CD14-positive monocyte (primary cell): Measurements from ENCODE around the gene CNOT4. TPM values are rescaled to one million over a fixed set of nuclear protein-coding genes. Genes with fewer than 3 reads are reported as not detected.

Experiments
- DNase-seq, 3 donors: peaks; one replicate each; pipeline ENCODE4 v3.0.0-alpha.2; 2011 to 2022
- H2AFZ ChIP-seq: 2 replicates; pipeline ENCODE4 v1.6.0; 2012; ENCODE audit warnings: mild to moderate bottlenecking, low read depth, low read length, inconsistent platforms; ENCODE audit not compliant: insufficient read depth, poor library complexity, severe bottlenecking
- H3K27ac ChIP-seq, 2 donors: 1 replicate in 1 of 2; 2 replicates in 1 of 2; pipeline ENCODE4 v1.5.1; 2012 to 2013; ENCODE audit warnings: low read length in 2 of 2, control low read depth in 1 of 2, inconsistent platforms in 1 of 2, low read depth in 1 of 2, mild to moderate bottlenecking in 1 of 2
- H3K27me3 ChIP-seq, 2 donors: one replicate each; pipeline versions ENCODE4 v1.6.0 to v1.6.1; 2011 to 2013; ENCODE audit warnings: low read length in 2 of 2; ENCODE audit not compliant: control insufficient read depth in 2 of 2, insufficient read depth in 2 of 2
- H3K36me3 ChIP-seq, 2 donors: replicated peaks in 1 of 2; 1 replicate in 1 of 2; 2 replicates in 1 of 2; pipeline versions ENCODE4 v1.5.1 to v1.6.1; 2012 to 2013; ENCODE audit warnings: low read length in 2 of 2, control low read depth in 1 of 2, inconsistent platforms in 1 of 2, mild to moderate bottlenecking in 1 of 2; ENCODE audit not compliant: insufficient read depth in 2 of 2, control insufficient read depth in 1 of 2
- H3K4me1 ChIP-seq, 2 donors: 1 replicate in 1 of 2; 2 replicates in 1 of 2; pipeline versions ENCODE4 v1.5.1 to v1.6.1; 2012 to 2013; ENCODE audit warnings: low read length in 2 of 2, control low read depth in 1 of 2, inconsistent platforms in 1 of 2, mild to moderate bottlenecking in 1 of 2, moderate library complexity in 1 of 2; ENCODE audit not compliant: insufficient read depth in 2 of 2, control insufficient read depth in 1 of 2
- H3K4me2 ChIP-seq: replicated peaks from 2 replicates; pipeline ENCODE3; 2012; ENCODE audit warnings: low read length, moderate library complexity, mild to moderate bottlenecking; ENCODE audit not compliant: poor library complexity, severe bottlenecking; ENCODE audit errors: extremely low read depth
- H3K4me3 ChIP-seq, 3 experiments: fragments of 200-600 bp in 1 of 3; sonication (generic) in 1 of 3; replicated peaks in 1 of 3; 1 replicate in 2 of 3; 2 replicates in 1 of 3; pipeline ENCODE4 v1.5.1; 2011 to 2013; ENCODE audit warnings: low read length in 3 of 3, mild to moderate bottlenecking in 3 of 3, control low read depth in 2 of 3, low read depth in 2 of 3, inconsistent platforms in 1 of 3, moderate library complexity in 1 of 3
- H3K79me2 ChIP-seq: 2 replicates; pipeline ENCODE4 v1.6.0; 2012; ENCODE audit warnings: mild to moderate bottlenecking, control low read depth, inconsistent platforms, low read length, moderate library complexity; ENCODE audit not compliant: insufficient read depth
- H3K9ac ChIP-seq: 2 replicates; pipeline ENCODE4 v1.6.0; 2017; ENCODE audit warnings: low read length, mild to moderate bottlenecking; ENCODE audit not compliant: insufficient read depth, poor library complexity, severe bottlenecking
- H3K9me3 ChIP-seq, 2 donors: replicated peaks in 1 of 2; 1 replicate in 1 of 2; 2 replicates in 1 of 2; pipeline versions ENCODE4 v1.5.1 to v1.6.1; 2012 to 2013; ENCODE audit warnings: low read length in 2 of 2, control low read depth in 1 of 2; ENCODE audit not compliant: control insufficient read depth in 1 of 2, insufficient read depth in 1 of 2
- H4K20me1 ChIP-seq: 2 replicates; pipeline ENCODE4 v1.6.0; 2012; ENCODE audit warnings: mild to moderate bottlenecking, low read length, control low read depth, moderate library complexity; ENCODE audit not compliant: insufficient read depth
- H3K27ac Mint-ChIP-seq, 7 donors: one replicate each; pipeline ENCODE4 v1.8.0; 2020; ENCODE audit warnings: mild to moderate bottlenecking in 7 of 7, mixed read lengths in 7 of 7, moderate library complexity in 6 of 7, inconsistent platforms in 2 of 7
- H3K27me3 Mint-ChIP-seq, 3 donors: one replicate each; pipeline ENCODE4 v1.8.0; 2021 to 2022; ENCODE audit warnings: low read depth in 3 of 3, mild to moderate bottlenecking in 3 of 3, mixed read lengths in 3 of 3, moderate library complexity in 3 of 3, inconsistent platforms in 1 of 3
- H3K36me3 Mint-ChIP-seq, 2 donors: one replicate each; pipeline ENCODE4 v1.8.0; 2020; ENCODE audit warnings: mixed read lengths in 2 of 2, inconsistent platforms in 1 of 2, mild to moderate bottlenecking in 1 of 2
- H3K4me1 Mint-ChIP-seq: one replicate; pipeline ENCODE4 v1.8.0; 2020; ENCODE audit warnings: mild to moderate bottlenecking, mixed read lengths
- H3K4me3 Mint-ChIP-seq, 2 donors: one replicate each; pipeline ENCODE4 v1.8.0; 2020; ENCODE audit warnings: mild to moderate bottlenecking in 2 of 2, mixed read lengths in 2 of 2, moderate library complexity in 1 of 2
- H3K9me3 Mint-ChIP-seq, 7 donors: one replicate each; pipeline ENCODE4 v1.8.0; 2020 to 2022; ENCODE audit warnings: mixed read lengths in 7 of 7, mild to moderate bottlenecking in 6 of 7, moderate library complexity in 6 of 7, inconsistent platforms in 2 of 7
- WGBS: methylation state at CpG from one replicate; pipeline ENCODE4 v1.1.5; 2013; ENCODE audit warnings: missing lambda C conversion rate; ENCODE audit not compliant: insufficient coverage; 5-methylcytosine and 5-hydroxymethylcytosine counted together
- intact Hi-C, 2 donors: fragments of 100-400 bp; cut with micrococcal nuclease; formaldehyde crosslinking; loops; one replicate each; pipeline versions ENCODE4 v1.15.0 to v1.15.1; 2023
- polyA plus RNA-seq, 3 donors: library from polyadenylated mRNA; depleted of rRNA in 1 of 3; unstranded in 2 of 3; stranded (reverse) in 1 of 3; fragments of 300-500 nt in 2 of 3; fragments of >200 nt in 1 of 3; fragmentation: Illumina TruSeq in 2 of 3; gene quantifications; 1 replicate in 2 of 3; 2 replicates in 1 of 3; pipeline ENCODE4 v1.2.3, GENCODE V29; 2012 to 2021
- TF ChIP-seq, protein P1 (sequence below): fragments of 200-600 bp; IDR thresholded peaks from one replicate; pipeline ENCODE4 v1.8.0; 2022; ENCODE audit warnings: antibody characterized with exemption, mild to moderate bottlenecking

Gene CNOT4
- polyA plus RNA-seq, 3 donors = 4.3 to 7.9 (median 6.3) TPM

DNA sequence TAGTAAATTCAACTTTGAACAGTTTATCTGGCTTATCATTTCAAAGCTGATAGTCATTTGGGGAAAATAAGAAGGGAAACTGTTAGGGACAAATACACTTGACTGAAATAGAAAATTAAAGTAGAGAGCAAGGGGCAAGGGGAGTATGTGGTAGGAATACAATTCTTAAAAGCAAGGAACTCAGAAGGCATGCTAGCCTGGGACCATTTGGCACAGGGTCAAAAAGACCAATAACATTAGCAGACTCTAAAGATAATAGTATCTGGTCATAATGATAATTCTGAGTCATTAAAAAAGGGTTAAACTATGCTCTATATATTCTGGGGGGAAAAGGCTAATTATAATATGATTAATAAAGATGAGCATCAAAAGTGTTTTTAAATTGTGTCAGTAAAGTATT is 112.2 kb downstream of the CNOT4 start:
- peaks cover 29 to 41% of the 10 kb centered on the region in 2 donors for H3K36me3 ChIP-seq
- H3K4me1 Mint-ChIP-seq = peaks cover under 1% of the 10 kb centered on the region
- H3K27me3 ChIP-seq = no peaks in the 10 kb centered on the region
- no peak overlapping the region for H3K4me3 Mint-ChIP-seq
- H3K9me3 ChIP-seq = no peaks in the 10 kb centered on the region
- H4K20me1 ChIP-seq = no peaks in the 10 kb centered on the region
- no peak overlapping the region for H3K27ac Mint-ChIP-seq
- TF ChIP-seq, protein P1, sequence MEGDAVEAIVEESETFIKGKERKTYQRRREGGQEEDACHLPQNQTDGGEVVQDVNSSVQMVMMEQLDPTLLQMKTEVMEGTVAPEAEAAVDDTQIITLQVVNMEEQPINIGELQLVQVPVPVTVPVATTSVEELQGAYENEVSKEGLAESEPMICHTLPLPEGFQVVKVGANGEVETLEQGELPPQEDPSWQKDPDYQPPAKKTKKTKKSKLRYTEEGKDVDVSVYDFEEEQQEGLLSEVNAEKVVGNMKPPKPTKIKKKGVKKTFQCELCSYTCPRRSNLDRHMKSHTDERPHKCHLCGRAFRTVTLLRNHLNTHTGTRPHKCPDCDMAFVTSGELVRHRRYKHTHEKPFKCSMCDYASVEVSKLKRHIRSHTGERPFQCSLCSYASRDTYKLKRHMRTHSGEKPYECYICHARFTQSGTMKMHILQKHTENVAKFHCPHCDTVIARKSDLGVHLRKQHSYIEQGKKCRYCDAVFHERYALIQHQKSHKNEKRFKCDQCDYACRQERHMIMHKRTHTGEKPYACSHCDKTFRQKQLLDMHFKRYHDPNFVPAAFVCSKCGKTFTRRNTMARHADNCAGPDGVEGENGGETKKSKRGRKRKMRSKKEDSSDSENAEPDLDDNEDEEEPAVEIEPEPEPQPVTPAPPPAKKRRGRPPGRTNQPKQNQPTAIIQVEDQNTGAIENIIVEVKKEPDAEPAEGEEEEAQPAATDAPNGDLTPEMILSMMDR = no peak
- intact Hi-C loops = no loop called here
- no peaks in the 10 kb centered on the region for H3K27me3 Mint-ChIP-seq
- H3K9ac ChIP-seq = no peak overlapping the region
- no peak overlapping the region for H2AFZ ChIP-seq
- no peak for DNase-seq
- H3K4me2 ChIP-seq = no peak overlapping the region
- no peak overlapping the region for H3K27ac ChIP-seq
- H3K4me3 ChIP-seq = no peak overlapping the region
- H3K4me1 ChIP-seq = no peaks in the 10 kb centered on the region
- H3K36me3 Mint-ChIP-seq = peaks cover 32 to 45% of the 10 kb centered on the region in 2 donors
- no peaks in the 10 kb centered on the region for H3K9me3 Mint-ChIP-seq
- H3K79me2 ChIP-seq = no peaks in the 10 kb centered on the region

DNA sequence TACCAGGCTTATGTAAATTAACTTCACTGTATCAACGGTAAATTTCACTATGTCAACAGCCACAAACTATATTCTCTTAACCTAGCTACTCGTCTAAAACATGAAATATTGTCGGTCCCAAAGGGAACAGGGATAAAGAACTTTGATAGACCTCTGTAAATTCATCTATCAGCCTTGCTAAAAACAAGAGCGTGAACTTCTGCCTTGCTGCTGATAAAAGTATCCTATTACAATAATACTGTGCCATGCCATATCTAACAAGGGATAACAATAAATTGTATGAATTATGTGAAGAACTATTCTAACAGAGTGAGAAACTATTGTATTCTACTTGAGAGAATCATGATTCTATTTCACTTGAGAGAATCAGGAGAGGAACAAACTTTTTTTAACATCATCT is 117.2 kb downstream of the CNOT4 start:
- H3K27me3 ChIP-seq = no peaks in the 10 kb centered on the region
- no peak overlapping the region for H3K27ac ChIP-seq
- no peaks in the 10 kb centered on the region for H3K79me2 ChIP-seq
- H3K4me3 Mint-ChIP-seq = no peak overlapping the region
- H3K9me3 ChIP-seq = no peaks in the 10 kb centered on the region
- no peak overlapping the region for H3K4me3 ChIP-seq
- H3K9ac ChIP-seq = no peak overlapping the region
- TF ChIP-seq, protein P1 = no peak
- H3K4me2 ChIP-seq = no peak overlapping the region
- H3K36me3 Mint-ChIP-seq = peaks cover 51 to 60% of the 10 kb centered on the region in 2 donors
- no peak for DNase-seq
- peaks cover 42 to 76% of the 10 kb centered on the region in 2 donors for H3K36me3 ChIP-seq
- H3K27ac Mint-ChIP-seq = no peak overlapping the region
- no peaks in the 10 kb centered on the region for H3K27me3 Mint-ChIP-seq
- WGBS = no CpG with 5 or more reads among the region's 4 CpGs
- no peaks in the 10 kb centered on the region for H3K9me3 Mint-ChIP-seq
- no peaks in the 10 kb centered on the region for H4K20me1 ChIP-seq
- intact Hi-C loops = no loop called here
- no peak overlapping the region for H2AFZ ChIP-seq
- no peaks in the 10 kb centered on the region for H3K4me1 Mint-ChIP-seq
- H3K4me1 ChIP-seq = no peaks in the 10 kb centered on the region
